IPS-20b (cell line): ENCODE data around the gene ZMIZ2.
"Not testable (repeated sequence)": the region's sequence is repeated elsewhere in the genome, so short reads cannot be mapped to it uniquely, and the experiment has no call there.

Experiments
- H3K27ac ChIP-seq: one replicate; pipeline ENCODE4 v1.5.1; 2013; ENCODE audit warnings: low read length
- H3K27me3 ChIP-seq: 2 replicates; pipeline ENCODE4 v1.6.1; 2013; ENCODE audit warnings: mild to moderate bottlenecking, low read length, inconsistent platforms; ENCODE audit not compliant: insufficient read depth
- H3K36me3 ChIP-seq: 2 replicates; pipeline ENCODE4 v1.6.1; 2013; ENCODE audit warnings: low read depth, mild to moderate bottlenecking, inconsistent platforms, low read length, moderate library complexity; ENCODE audit not compliant: insufficient read depth
- H3K4me1 ChIP-seq: 2 replicates; pipeline ENCODE4 v1.6.1; 2013; ENCODE audit warnings: mild to moderate bottlenecking, control low read depth, inconsistent platforms, low read length, moderate library complexity; ENCODE audit not compliant: insufficient read depth
- H3K4me3 ChIP-seq: 2 replicates; pipeline ENCODE4 v1.5.1; 2013; ENCODE audit warnings: mild to moderate bottlenecking, low read length, inconsistent platforms
- H3K9ac ChIP-seq: 2 replicates; pipeline ENCODE4 v1.6.1; 2013; ENCODE audit warnings: low read depth, mild to moderate bottlenecking, inconsistent platforms, low read length, moderate library complexity
- H3K9me3 ChIP-seq: 2 replicates; pipeline ENCODE4 v1.6.1; 2013; ENCODE audit warnings: mild to moderate bottlenecking, low read depth, low read length, inconsistent platforms; ENCODE audit not compliant: insufficient read depth

The ZMIZ2 gene

GRCh38 chr7:44801890-44802289, 53.2 kb downstream of the ZMIZ2 start:
- H3K36me3 ChIP-seq = peaks cover 74% of the 10 kb centered on the region
- H3K27ac ChIP-seq = no peak overlapping the region
- H3K9ac ChIP-seq = no peak overlapping the region

GRCh38 chr7:44802418-44803025, 53.9 kb downstream of the ZMIZ2 start:
- Histone ChIP-seq H3K36me3 (peaks cover 68% of the 10 kb centered on the region), H3K4me1 (peaks cover 6% of the 10 kb centered on the region; the same call in 1 of the 2 replicates), H3K4me3 (no peak overlapping the region), H3K9me3 (no peaks in the 10 kb centered on the region), H3K27me3 (no peaks in the 10 kb centered on the region), H3K27ac (no peak overlapping the region), H3K9ac (no peak overlapping the region)

More at GRCh38 chr7:44801890-44802289, 53.2 kb downstream of the ZMIZ2 start:
- Histone ChIP-seq H3K27me3 (no peaks in the 10 kb centered on the region), H3K9me3 (no peaks in the 10 kb centered on the region), H3K4me3 (no peak overlapping the region), H3K4me1 (peaks cover 6% of the 10 kb centered on the region; the same call in 1 of the 2 replicates)

DNA sequence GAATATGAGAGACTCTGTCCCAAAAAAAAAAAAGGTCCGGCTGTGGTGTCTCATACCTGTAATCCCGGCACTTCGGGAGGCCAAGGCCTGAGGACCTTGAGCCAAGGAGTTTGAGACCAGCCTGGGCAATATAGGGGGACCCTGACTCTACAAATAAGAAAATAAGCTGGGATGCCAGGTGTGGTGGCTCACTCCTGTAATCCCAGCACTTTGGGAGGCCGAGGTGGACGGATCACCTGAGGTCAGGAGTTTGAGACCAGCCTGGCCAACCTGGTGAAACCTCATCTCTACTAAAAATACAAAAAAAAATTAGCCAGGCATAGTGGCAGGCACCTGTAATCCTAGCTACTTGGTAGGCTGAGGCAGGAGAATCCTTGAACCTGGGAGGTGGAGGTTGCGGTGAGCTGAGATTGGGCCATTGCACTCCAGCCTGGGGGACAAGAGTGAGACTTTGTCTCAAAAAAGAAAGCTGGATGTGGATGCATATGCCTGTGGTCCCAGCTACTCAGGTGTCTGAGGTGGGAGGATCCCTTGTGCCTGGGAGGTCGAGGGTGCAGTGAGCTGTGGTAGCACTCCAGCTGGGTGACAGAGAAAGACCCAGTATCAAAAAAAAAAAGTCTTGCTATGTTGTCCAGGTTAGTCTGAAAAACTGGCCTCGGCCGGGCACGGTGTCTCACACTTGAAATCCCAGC, 55.3 kb downstream of the ZMIZ2 start:
- not testable (repeated sequence) for H3K4me3 ChIP-seq, H3K9me3 ChIP-seq, H3K27ac ChIP-seq, H3K27me3 ChIP-seq, H3K4me1 ChIP-seq, H3K9ac ChIP-seq
- peaks cover 53% of the 10 kb centered on the region for H3K36me3 ChIP-seq

GRCh38 chr7:44805950-44806349, 57.3 kb downstream of the ZMIZ2 start:
- Histone ChIP-seq H3K9me3 (no peaks in the 10 kb centered on the region), H3K4me3 (no peak overlapping the region), H3K36me3 (peaks cover 33% of the 10 kb centered on the region), H3K9ac (no peak overlapping the region), H3K27ac (no peak overlapping the region), H3K4me1 (no peaks in the 10 kb centered on the region), H3K27me3 (no peaks in the 10 kb centered on the region)

DNA sequence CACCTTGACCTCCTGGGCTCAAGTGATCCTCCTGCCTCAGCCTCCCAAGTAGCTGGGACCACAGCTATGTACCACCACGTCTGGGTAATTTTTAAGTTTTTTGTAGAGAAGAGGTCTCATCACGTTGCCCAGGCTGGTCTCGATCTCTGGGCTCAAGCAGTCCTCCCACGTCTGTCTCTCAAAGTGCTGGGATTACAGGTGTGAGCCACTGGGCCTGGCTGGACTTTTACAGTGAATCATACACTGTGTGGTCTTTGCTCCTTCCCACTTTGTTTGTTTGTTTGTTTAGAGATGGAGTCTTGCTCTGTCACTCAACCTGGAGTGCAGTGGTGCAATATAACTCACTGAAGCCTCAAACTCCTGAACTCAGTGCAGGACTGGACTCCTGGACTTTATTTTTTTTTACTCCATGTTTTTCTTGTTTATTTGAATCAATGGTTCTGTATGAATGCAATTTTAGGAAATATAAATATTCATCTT, 60.3 kb downstream of the ZMIZ2 start:
- Histone ChIP-seq H3K27ac (no peak overlapping the region), H3K4me1 (no peaks in the 10 kb centered on the region), H3K4me3 (no peak overlapping the region), H3K9me3 (no peaks in the 10 kb centered on the region), H3K9ac (no peak overlapping the region), H3K27me3 (no peaks in the 10 kb centered on the region), H3K36me3 (0 out of 2 replicates have a peak, but pooled peaks cover 4% of the 10 kb centered on the region)

GRCh38 chr7:44811093-44811492, 62.4 kb downstream of the ZMIZ2 start:
- Histone ChIP-seq H3K4me1 (no peaks in the 10 kb centered on the region), H3K4me3 (no peak overlapping the region), H3K27ac (no peak overlapping the region), H3K36me3 (no peaks in the 10 kb centered on the region), H3K9ac (no peak overlapping the region), H3K27me3 (no peaks in the 10 kb centered on the region), H3K9me3 (no peaks in the 10 kb centered on the region)

- no peaks in the 10 kb centered on the region for H3K9me3 ChIP-seq
- H3K36me3 ChIP-seq = no peaks in the 10 kb centered on the region
- no peak overlapping the region for H3K27ac ChIP-seq
- no peak overlapping the region for H3K9ac ChIP-seq
- H3K4me3 ChIP-seq = no peak overlapping the region
- no peaks in the 10 kb centered on the region for H3K27me3 ChIP-seq
- H3K4me1 ChIP-seq = no peaks in the 10 kb centered on the region
These were observed 62.9 kb downstream of the ZMIZ2 start for GRCh38 chr7:44811571-44811970.

GRCh38 chr7:44814919-44815318, 66.3 kb downstream of the ZMIZ2 start:
- Histone ChIP-seq H3K4me3 (no peak overlapping the region), H3K27ac (no peak overlapping the region), H3K9me3 (no peaks in the 10 kb centered on the region), H3K4me1 (no peaks in the 10 kb centered on the region), H3K9ac (no peak overlapping the region), H3K36me3 (no peaks in the 10 kb centered on the region), H3K27me3 (no peaks in the 10 kb centered on the region)

DNA sequence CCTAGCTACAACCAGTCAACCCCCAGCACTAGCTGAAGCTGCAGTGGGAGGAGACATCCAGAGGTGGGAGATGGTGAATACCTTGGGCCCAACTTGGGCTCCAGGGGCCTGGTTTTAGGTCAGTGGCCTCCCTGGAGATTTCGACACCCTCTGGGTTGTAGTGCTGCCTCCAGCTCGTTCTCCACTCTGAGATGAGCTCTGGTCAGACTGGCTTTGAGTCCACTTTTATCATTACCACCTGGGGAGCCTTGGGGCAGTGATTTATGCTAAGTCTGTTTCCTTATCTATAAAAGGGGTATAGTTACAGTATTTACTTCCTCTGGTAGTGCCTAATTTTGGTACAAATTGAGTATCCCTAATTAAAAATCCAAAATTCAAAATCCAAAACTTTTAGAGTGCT, 70.6 kb downstream of the ZMIZ2 start:
- Histone ChIP-seq H3K9ac (no peak overlapping the region), H3K36me3 (no peaks in the 10 kb centered on the region), H3K4me1 (no peaks in the 10 kb centered on the region), H3K27me3 (no peaks in the 10 kb centered on the region), H3K9me3 (no peaks in the 10 kb centered on the region), H3K27ac (no peak overlapping the region), H3K4me3 (no peak overlapping the region)
